Neutrophil (primary cell): Measurements from ENCODE around the gene BRD7.

Experiments
- H3K27ac ChIP-seq: fragments of 200-600 bp; sonication (generic); 2 replicates; pipeline ENCODE4 v1.5.1; 2016; ENCODE audit warnings: mild to moderate bottlenecking, moderate library complexity
- H3K27me3 ChIP-seq: fragments of 200-600 bp; sonication (generic); 2 replicates; pipeline ENCODE4 v1.6.0; 2016; ENCODE audit warnings: mild to moderate bottlenecking
- H3K36me3 ChIP-seq: fragments of 200-600 bp; sonication (generic); 2 replicates; pipeline ENCODE4 v1.5.1; 2017
- H3K4me1 ChIP-seq, 2 experiments: fragments of 200-600 bp in 1 of 2; sonication (generic) in 1 of 2; 1 replicate in 1 of 2; 2 replicates in 1 of 2; pipeline versions ENCODE4 v1.5.1 to v1.6.1; 2013 to 2016; ENCODE audit warnings: low read depth in 1 of 2, low read length in 1 of 2, mild to moderate bottlenecking in 1 of 2, moderate library complexity in 1 of 2; ENCODE audit not compliant: control insufficient read depth in 1 of 2, insufficient read depth in 1 of 2
- H3K4me3 ChIP-seq, 2 experiments: fragments of 200-600 bp in 1 of 2; sonication (generic) in 1 of 2; 1 replicate in 1 of 2; 2 replicates in 1 of 2; pipeline ENCODE4 v1.5.1; 2013 to 2016; ENCODE audit warnings: low read depth in 1 of 2, low read length in 1 of 2, mild to moderate bottlenecking in 1 of 2, moderate library complexity in 1 of 2
- H3K9me3 ChIP-seq: fragments of 200-600 bp; sonication (generic); 2 replicates; pipeline ENCODE4 v1.5.1; 2016
- TF ChIP-seq, protein P1 (sequence below): fragments of 200-600 bp; sonication (generic); IDR thresholded peaks from 2 replicates; pipeline ENCODE4 v1.5.1; 2016; ENCODE audit warnings: antibody characterized with exemption

The BRD7 gene

DNA sequence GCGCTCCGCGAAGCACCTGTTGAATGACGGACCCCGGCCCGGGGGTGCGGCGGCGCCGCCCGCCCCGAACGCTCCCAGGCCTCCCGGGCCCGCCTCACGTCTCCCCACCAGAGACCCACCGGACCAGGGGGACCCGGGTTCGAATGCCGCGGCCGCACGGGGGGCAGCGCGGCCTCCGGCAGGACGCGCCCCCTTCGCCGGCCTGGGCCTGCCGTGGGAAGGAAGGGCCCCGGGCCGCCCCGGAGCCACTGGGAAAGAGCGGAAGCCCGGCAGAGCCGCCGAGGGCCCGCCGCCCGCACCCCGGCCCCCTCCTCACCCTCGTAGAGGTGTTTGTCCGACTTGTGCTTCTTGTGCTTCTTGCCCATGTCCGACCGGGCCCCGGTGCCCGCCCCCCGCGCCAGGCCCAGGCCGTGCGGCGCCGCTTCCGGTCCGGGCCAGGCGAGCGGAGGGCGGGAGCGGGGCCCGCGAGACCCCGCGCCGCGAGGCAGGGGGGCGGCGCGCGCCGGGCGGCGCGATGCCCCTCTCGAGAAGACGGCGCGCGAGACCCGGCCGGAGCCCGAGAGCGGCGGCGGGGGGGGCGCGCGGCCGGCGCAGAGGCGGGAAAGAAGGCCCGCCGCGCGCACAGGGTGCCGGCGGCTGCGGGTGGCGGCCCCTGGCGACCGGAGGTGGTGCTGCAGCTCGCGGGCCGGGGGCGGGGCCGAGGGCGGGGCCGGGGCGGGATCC, at the start of gene BRD7:
TSS of gene BRD7 (minus strand) at position 579 of the 723 bp plus-strand sequence. CDS start at position 365, 214 bp downstream.
- TF ChIP-seq, protein P1, sequence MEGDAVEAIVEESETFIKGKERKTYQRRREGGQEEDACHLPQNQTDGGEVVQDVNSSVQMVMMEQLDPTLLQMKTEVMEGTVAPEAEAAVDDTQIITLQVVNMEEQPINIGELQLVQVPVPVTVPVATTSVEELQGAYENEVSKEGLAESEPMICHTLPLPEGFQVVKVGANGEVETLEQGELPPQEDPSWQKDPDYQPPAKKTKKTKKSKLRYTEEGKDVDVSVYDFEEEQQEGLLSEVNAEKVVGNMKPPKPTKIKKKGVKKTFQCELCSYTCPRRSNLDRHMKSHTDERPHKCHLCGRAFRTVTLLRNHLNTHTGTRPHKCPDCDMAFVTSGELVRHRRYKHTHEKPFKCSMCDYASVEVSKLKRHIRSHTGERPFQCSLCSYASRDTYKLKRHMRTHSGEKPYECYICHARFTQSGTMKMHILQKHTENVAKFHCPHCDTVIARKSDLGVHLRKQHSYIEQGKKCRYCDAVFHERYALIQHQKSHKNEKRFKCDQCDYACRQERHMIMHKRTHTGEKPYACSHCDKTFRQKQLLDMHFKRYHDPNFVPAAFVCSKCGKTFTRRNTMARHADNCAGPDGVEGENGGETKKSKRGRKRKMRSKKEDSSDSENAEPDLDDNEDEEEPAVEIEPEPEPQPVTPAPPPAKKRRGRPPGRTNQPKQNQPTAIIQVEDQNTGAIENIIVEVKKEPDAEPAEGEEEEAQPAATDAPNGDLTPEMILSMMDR, result peak; percentile 87
- Histone ChIP-seq H3K27me3 (peaks cover 1% of the 10 kb centered on the region), H3K9me3 (no peaks in the 10 kb centered on the region), H3K4me3 (peak within 1 kb of the TSS; percentile 80 to 88), H3K36me3 (peaks cover 9% of the 10 kb centered on the region), H3K27ac (peak within 1 kb of the TSS; percentile 74), H3K4me1 (peaks cover 25 to 26% of the 10 kb centered on the region in 2 experiments)

GRCh38 chr16:50416388-50416787, 47.6 kb upstream of the BRD7 start:
- TF ChIP-seq, protein P1, result no peak
- Histone ChIP-seq H3K27ac (no peak overlapping the region), H3K27me3 (no peaks in the 10 kb centered on the region), H3K36me3 (no peaks in the 10 kb centered on the region), H3K9me3 (no peaks in the 10 kb centered on the region), H3K4me3 (no peak overlapping the region), H3K4me1 (no peaks in the 10 kb centered on the region)

GRCh38 chr16:50414152-50414551, 45.4 kb upstream of the BRD7 start:
- Histone ChIP-seq H3K4me3 (no peak overlapping the region), H3K27ac (no peak overlapping the region), H3K9me3 (no peaks in the 10 kb centered on the region), H3K36me3 (no peaks in the 10 kb centered on the region), H3K4me1 (no peaks in the 10 kb centered on the region), H3K27me3 (no peaks in the 10 kb centered on the region)
- TF ChIP-seq, protein P1, result no peak

- Histone ChIP-seq H3K27me3 (no peaks in the 10 kb centered on the region), H3K9me3 (no peaks in the 10 kb centered on the region), H3K4me1 (no peaks in the 10 kb centered on the region)
These were observed 42.2 kb upstream of the BRD7 start for GRCh38 chr16:50411034-50411433.

DNA sequence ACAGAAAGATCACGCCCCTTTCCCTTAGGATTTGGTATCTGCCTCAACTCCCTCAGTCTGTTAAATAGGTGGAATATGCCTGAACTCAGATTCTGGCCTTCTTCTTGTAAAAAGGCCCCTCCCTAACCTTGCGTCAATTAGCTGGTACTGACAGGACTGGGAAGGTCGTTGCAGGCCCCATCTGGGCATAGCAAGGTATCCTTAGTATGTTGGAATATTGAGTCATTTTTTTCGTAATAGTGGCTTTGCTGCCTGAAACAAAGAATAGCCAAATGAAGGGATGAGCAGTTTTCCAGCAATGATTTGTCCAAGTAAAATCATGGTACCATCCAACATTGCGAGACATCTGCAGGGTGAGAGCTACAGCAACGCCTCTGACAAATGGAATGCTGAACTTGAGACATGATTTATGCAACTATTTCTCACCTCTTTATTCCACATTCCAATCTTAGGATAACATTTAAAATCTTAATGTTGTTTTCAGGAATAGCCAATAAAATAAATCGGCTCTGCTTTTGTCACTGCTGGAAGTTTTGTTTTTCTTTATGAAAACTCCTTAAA, 39.3 kb upstream of the BRD7 start:
- Histone ChIP-seq H3K27ac (no peak overlapping the region), H3K4me1 (no peaks in the 10 kb centered on the region), H3K27me3 (no peaks in the 10 kb centered on the region), H3K36me3 (no peaks in the 10 kb centered on the region), H3K9me3 (no peaks in the 10 kb centered on the region), H3K4me3 (no peak overlapping the region)
- TF ChIP-seq, protein P1, result no peak

More at GRCh38 chr16:50411034-50411433, 42.2 kb upstream of the BRD7 start:
- no peak overlapping the region for H3K27ac ChIP-seq
- TF ChIP-seq, protein P1, result no peak
- no peak overlapping the region for H3K4me3 ChIP-seq
- no peaks in the 10 kb centered on the region for H3K36me3 ChIP-seq
